NT2/D1 (cell line): ENCODE data around the gene TXNL4A.

Source experiments
- DNase-seq: peaks from one replicate; pipeline ENCODE4 v3.0.0-alpha.2; 2011; ENCODE audit warnings: low read depth, low spot score
- H3K27me3 ChIP-seq: 2 replicates; pipeline ENCODE4 v1.6.0; 2011; ENCODE audit warnings: mild to moderate bottlenecking; ENCODE audit not compliant: insufficient read length, insufficient read depth
- H3K36me3 ChIP-seq: 2 replicates; pipeline ENCODE4 v1.6.1; 2011; ENCODE audit warnings: mild to moderate bottlenecking, low read length, mixed read lengths; ENCODE audit not compliant: insufficient read depth, insufficient read length
- H3K4me1 ChIP-seq: 2 replicates; pipeline ENCODE4 v1.5.1; 2011; ENCODE audit not compliant: insufficient read depth, insufficient read length
- H3K4me3 ChIP-seq: 2 replicates; pipeline ENCODE4 v1.5.1; 2011; ENCODE audit warnings: low read depth; ENCODE audit not compliant: insufficient read length
- H3K9ac ChIP-seq: 2 replicates; pipeline ENCODE4 v1.6.0; 2011; ENCODE audit warnings: low read depth; ENCODE audit not compliant: insufficient read length
- H3K9me3 ChIP-seq: 2 replicates; pipeline ENCODE4 v1.5.1; 2011; ENCODE audit warnings: mild to moderate bottlenecking, low read length; ENCODE audit not compliant: insufficient read depth
- SUZ12 ChIP-seq: IDR thresholded peaks from 2 replicates; pipeline ENCODE4 v1.6.1; 2011; ENCODE audit not compliant: insufficient read length, insufficient read depth; ENCODE audit errors: extremely low read depth
- YY1 ChIP-seq: IDR thresholded peaks from 2 replicates; pipeline ENCODE4 v1.6.1; 2011; ENCODE audit not compliant: insufficient read length, insufficient read depth
- ZNF274 ChIP-seq: IDR thresholded peaks from 2 replicates; pipeline ENCODE4 v1.6.1; 2011; ENCODE audit warnings: mild to moderate bottlenecking, low read depth, low read length

TXNL4A gene

GRCh38 chr18:79955302-79956075 lies 32.9 kb downstream of the TXNL4A start:
- no peak for TF ChIP-seq YY1
- TF ChIP-seq SUZ12 = no peak
- no peak for TF ChIP-seq ZNF274
- H3K27me3 ChIP-seq = peaks cover 79% of the 10 kb centered on the region

GRCh38 chr18:79954791-79955190 lies 33.6 kb downstream of the TXNL4A start:
- Histone ChIP-seq H3K36me3 (no peaks in the 10 kb centered on the region), H3K9ac (no peak overlapping the region), H3K4me1 (peaks cover 7% of the 10 kb centered on the region), H3K4me3 (no peak overlapping the region), H3K27me3 (peaks cover 84% of the 10 kb centered on the region), H3K9me3 (no peaks in the 10 kb centered on the region)
- no peak for TF ChIP-seq YY1
- TF ChIP-seq SUZ12 = no peak
- TF ChIP-seq ZNF274 = no peak
- DNase-seq = no peak

More at GRCh38 chr18:79955302-79956075, 32.9 kb downstream of the TXNL4A start:
- Histone ChIP-seq H3K4me3 (no peak overlapping the region), H3K4me1 (peaks cover 7% of the 10 kb centered on the region), H3K9me3 (no peaks in the 10 kb centered on the region), H3K36me3 (no peaks in the 10 kb centered on the region), H3K9ac (no peak overlapping the region)
- no peak for DNase-seq

GRCh38 chr18:79953971-79954651 lies 34.3 kb downstream of the TXNL4A start:
- no peak for DNase-seq
- no peak overlapping the region for H3K4me3 ChIP-seq
- peaks cover 7% of the 10 kb centered on the region for H3K4me1 ChIP-seq
- TF ChIP-seq YY1 (no peak), SUZ12 (no peak), ZNF274 (no peak)
- H3K27me3 ChIP-seq = peaks cover 82% of the 10 kb centered on the region
- H3K9me3 ChIP-seq = no peaks in the 10 kb centered on the region
- H3K9ac ChIP-seq = peak overlapping the region; percentile 8
- H3K36me3 ChIP-seq = peaks cover 2% of the 10 kb centered on the region

GRCh38 chr18:79952996-79953559 lies 35.3 kb downstream of the TXNL4A start:
- Histone ChIP-seq H3K27me3 (peaks cover 83% of the 10 kb centered on the region), H3K4me3 (no peak overlapping the region), H3K9me3 (no peaks in the 10 kb centered on the region), H3K36me3 (peaks cover 9% of the 10 kb centered on the region), H3K4me1 (peaks cover 7% of the 10 kb centered on the region), H3K9ac (peak overlapping the region; percentile 9)
- no peak for DNase-seq
- no peak for TF ChIP-seq ZNF274
- peak; percentile 62 for TF ChIP-seq SUZ12
- no peak for TF ChIP-seq YY1

GRCh38 chr18:79952456-79952995 lies 35.8 kb downstream of the TXNL4A start:
- TF ChIP-seq ZNF274 (no peak), SUZ12 (no peak), YY1 (no peak)
- peak overlapping the region; percentile 50 for H3K4me3 ChIP-seq
- DNase-seq = no peak

GRCh38 chr18:79951545-79952455 lies 36.6 kb downstream of the TXNL4A start, which contains the start of gene SLC66A2:
SLC66A2 (minus strand) TSS chr18:79951653; CDS start chr18:79950926, 727 bp downstream.
- no peak for DNase-seq
- Histone ChIP-seq H3K9me3 (no peaks in the 10 kb centered on the region), H3K4me3 (peak within 1 kb of the TSS; percentile 86), H3K36me3 (peaks cover 9% of the 10 kb centered on the region), H3K27me3 (peaks cover 76% of the 10 kb centered on the region), H3K4me1 (peaks cover 7% of the 10 kb centered on the region), H3K9ac (peak within 1 kb of the TSS; percentile 89)
- TF ChIP-seq YY1 (no peak), ZNF274 (no peak), SUZ12 (no peak)

More at GRCh38 chr18:79952456-79952995, 35.8 kb downstream of the TXNL4A start:
- peaks cover 9% of the 10 kb centered on the region for H3K36me3 ChIP-seq
- H3K9ac ChIP-seq = peak overlapping the region; percentile 59
- H3K4me1 ChIP-seq = peaks cover 7% of the 10 kb centered on the region
- peaks cover 82% of the 10 kb centered on the region for H3K27me3 ChIP-seq
- H3K9me3 ChIP-seq = no peaks in the 10 kb centered on the region
